Liver (tissue), 9 donors: ENCODE measurements around the gene PCSK6. TPM values are rescaled to one million over a fixed set of nuclear protein-coding genes. Genes with fewer than 3 reads are reported as not detected.

Experiments used
- DNase-seq: peaks from one replicate; pipeline ENCODE4 v3.0.0-alpha.2; 2017; ENCODE audit warnings: low spot score
- H3K27ac ChIP-seq, 2 donors: one replicate each; pipeline ENCODE4 v1.7.0; 2013; ENCODE audit warnings: inconsistent platforms in 2 of 2, low read length in 2 of 2, control low read depth in 1 of 2, low read depth in 1 of 2, mild to moderate bottlenecking in 1 of 2
- H3K27me3 ChIP-seq, 4 donors: one replicate each; pipeline versions ENCODE4 v1.6.1 to v1.7.0; 2013; ENCODE audit warnings: low read length in 3 of 4, inconsistent platforms in 1 of 4, mild to moderate bottlenecking in 1 of 4, moderate library complexity in 1 of 4; ENCODE audit not compliant: control insufficient read depth in 4 of 4, insufficient read depth in 4 of 4
- H3K36me3 ChIP-seq, 4 donors: one replicate each; pipeline versions ENCODE4 v1.6.1 to v1.7.0; 2013; ENCODE audit warnings: low read length in 3 of 4, mild to moderate bottlenecking in 3 of 4, low read depth in 1 of 4, moderate library complexity in 1 of 4; ENCODE audit not compliant: control insufficient read depth in 4 of 4, insufficient read depth in 3 of 4
- H3K4me1 ChIP-seq, 4 donors: one replicate each; pipeline versions ENCODE4 v1.6.1 to v1.7.0; 2013; ENCODE audit warnings: low read length in 3 of 4, mild to moderate bottlenecking in 3 of 4, moderate library complexity in 1 of 4; ENCODE audit not compliant: control insufficient read depth in 4 of 4, insufficient read depth in 4 of 4
- H3K4me3 ChIP-seq, 3 donors: one replicate each; pipeline versions ENCODE4 v1.6.1 to v1.7.0; 2013; ENCODE audit warnings: low read length in 3 of 3, control low read depth in 1 of 3, low read depth in 1 of 3, mild to moderate bottlenecking in 1 of 3
- H3K9ac ChIP-seq, 2 donors: one replicate each; pipeline ENCODE4 v1.7.0; 2013; ENCODE audit warnings: low read length in 2 of 2, mild to moderate bottlenecking in 2 of 2, moderate library complexity in 2 of 2, control low read depth in 1 of 2, low read depth in 1 of 2
- H3K9me3 ChIP-seq, 4 donors: one replicate each; pipeline versions ENCODE4 v1.6.1 to v1.7.0; 2013; ENCODE audit warnings: low read length in 3 of 4; ENCODE audit not compliant: control insufficient read depth in 4 of 4
- EGR1 ChIP-seq, 2 donors: IDR thresholded peaks; 2 replicates each; pipeline ENCODE4 v1.6.1; 2016 to 2018; ENCODE audit warnings: antibody characterized with exemption in 2 of 2, low read depth in 2 of 2
- FOXA1 ChIP-seq: IDR thresholded peaks from 2 replicates; pipeline ENCODE4 v1.6.1; 2016; ENCODE audit warnings: antibody characterized with exemption
- FOXA2 ChIP-seq: IDR thresholded peaks from 2 replicates; pipeline ENCODE4 v1.6.1; 2016; ENCODE audit warnings: antibody characterized with exemption
- GABPA ChIP-seq, 2 donors: IDR thresholded peaks in 1 of 2; conservative IDR thresholded peaks in 1 of 2; 2 replicates each; pipeline ENCODE4 v1.6.1; 2016; ENCODE audit warnings: antibody characterized with exemption in 2 of 2, mild to moderate bottlenecking in 1 of 2, moderate library complexity in 1 of 2
- HNF4A ChIP-seq, 2 donors: conservative IDR thresholded peaks; 2 replicates each; pipeline ENCODE4 v1.6.1; 2016; ENCODE audit warnings: antibody characterized with exemption in 2 of 2, mild to moderate bottlenecking in 2 of 2
- HNF4G ChIP-seq: IDR thresholded peaks from 2 replicates; pipeline ENCODE4 v1.6.1; 2016; ENCODE audit warnings: antibody characterized with exemption
- JUND ChIP-seq, 2 donors: IDR thresholded peaks; 2 replicates each; pipeline ENCODE4 v1.6.1; 2016; ENCODE audit warnings: antibody characterized with exemption in 2 of 2
- MAX ChIP-seq: IDR thresholded peaks from 2 replicates; pipeline ENCODE4 v1.6.1; 2016; ENCODE audit warnings: antibody characterized with exemption
- NR2F2 ChIP-seq: IDR thresholded peaks from 2 replicates; pipeline ENCODE4 v1.6.1; 2016; ENCODE audit warnings: antibody characterized with exemption
- RAD21 ChIP-seq, 2 donors: IDR thresholded peaks; 2 replicates each; pipeline ENCODE4 v1.6.1; 2016; ENCODE audit warnings: antibody characterized with exemption in 2 of 2, mild to moderate bottlenecking in 2 of 2
- REST ChIP-seq: IDR thresholded peaks from 2 replicates; pipeline ENCODE4 v1.6.1; 2016; ENCODE audit warnings: antibody characterized with exemption, mild to moderate bottlenecking
- RXRA ChIP-seq, 2 donors: IDR thresholded peaks; 2 replicates each; pipeline ENCODE4 v1.6.1; 2017 to 2018; ENCODE audit warnings: antibody characterized with exemption in 2 of 2, mild to moderate bottlenecking in 1 of 2
- TAF1 ChIP-seq: conservative IDR thresholded peaks from 2 replicates; pipeline ENCODE4 v1.6.1; 2016; ENCODE audit warnings: antibody characterized with exemption, mild to moderate bottlenecking
- WGBS: extraction: QIAGEN DNeasy Blood & Tissue Kit; methylation state at CpG from one replicate; pipeline ENCODE4 v1.1.7; 2013; 5-methylcytosine and 5-hydroxymethylcytosine counted together
- polyA plus RNA-seq, 2 donors: library from polyadenylated mRNA; stranded (reverse) in 1 of 2; unstranded in 1 of 2; fragments of 200-250 nt in 1 of 2; fragments of >200 nt in 1 of 2; fragmentation: Nextera tagmentation in 1 of 2; extraction: Ambion mirVana in 1 of 2; gene quantifications; one replicate each; pipeline versions ENCODE4 v1.2.1 to v1.2.3, GENCODE V29; 2013 to 2015
- total RNA-seq, 2 donors: library from RNA; depleted of rRNA; stranded (reverse); fragments of >200 nt; gene quantifications; one replicate each; pipeline ENCODE4 v1.2.3, GENCODE V29; 2014
- TF ChIP-seq, protein P1 (sequence below): IDR thresholded peaks from 2 replicates; pipeline ENCODE4 v1.6.1; 2016; ENCODE audit warnings: antibody characterized with exemption
- TF ChIP-seq, protein P2 (sequence below): fragments of 150-350 bp; IDR thresholded peaks from 2 replicates; pipeline ENCODE4 v1.5.1; 2017; ENCODE audit warnings: improper control_type of control experiment, low read depth, low read length; ENCODE audit not compliant: missing input control
- TF ChIP-seq, protein P3 (sequence below): IDR thresholded peaks from 2 replicates; pipeline ENCODE4 v1.6.1; 2016; ENCODE audit warnings: antibody characterized with exemption
- donor health status: healthy.
- donor health status: healthy.
- donor health status: healthy.
- donor health status: healthy.
- donor health status: healthy.

Gene PCSK6
- total and polyA plus RNA-seq, 4 donors = 94.8 to 398 (median 168) TPM

DNA sequence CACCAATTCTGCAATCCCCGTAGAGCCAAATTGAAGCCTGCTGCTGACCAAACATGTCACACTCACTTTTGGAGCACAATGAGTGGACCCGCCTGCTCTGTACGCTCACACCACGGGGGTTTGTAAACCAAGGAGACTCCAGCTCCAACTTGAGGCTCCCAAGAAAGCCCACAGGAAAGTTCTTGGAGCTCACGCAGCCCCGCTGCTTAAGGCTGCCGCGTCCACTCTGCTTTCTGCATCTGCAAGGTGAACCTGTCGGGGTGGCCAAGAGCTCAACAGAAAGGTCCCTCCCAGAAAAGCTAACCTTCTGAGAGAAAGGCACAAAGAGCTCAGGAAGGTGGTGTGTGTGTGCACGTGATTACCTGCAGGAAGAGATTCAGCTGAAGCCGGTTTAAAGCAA is 94.9 kb downstream of the PCSK6 start:
- H3K27ac ChIP-seq = no peak overlapping the region
- H3K36me3 ChIP-seq = peaks cover 21 to 94% (median 68%) of the 10 kb centered on the region in 4 donors
- WGBS = 91% methylated on average over 11 of the region's 11 CpGs
- no peak for DNase-seq
- no peak overlapping the region for H3K4me3 ChIP-seq
- no peak overlapping the region for H3K9ac ChIP-seq
- no peaks in the 10 kb centered on the region for H3K4me1 ChIP-seq
- no peaks in the 10 kb centered on the region for H3K9me3 ChIP-seq
- H3K27me3 ChIP-seq = no peaks in the 10 kb centered on the region
- TF ChIP-seq FOXA1 (no peak), RXRA (IDR thresholded peaks at IDR 0.05) (no peak), REST (no peak), FOXA2 (no peak), HNF4A (conservative IDR thresholded peaks at IDR 0.05) (no peak), EGR1 (IDR thresholded peaks at IDR 0.05; ENCODE audit: low read depth in 2 of 2) (no peak), RAD21 (IDR thresholded peaks at IDR 0.05) (no peak), GABPA (IDR thresholded peaks at IDR 0.05 in 1 of 2, conservative IDR thresholded peaks at IDR 0.05 in 1 of 2) (no peak)
- TF ChIP-seq, protein P1, sequence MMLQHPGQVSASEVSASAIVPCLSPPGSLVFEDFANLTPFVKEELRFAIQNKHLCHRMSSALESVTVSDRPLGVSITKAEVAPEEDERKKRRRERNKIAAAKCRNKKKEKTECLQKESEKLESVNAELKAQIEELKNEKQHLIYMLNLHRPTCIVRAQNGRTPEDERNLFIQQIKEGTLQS = no peak
- TF ChIP-seq, protein P2, sequence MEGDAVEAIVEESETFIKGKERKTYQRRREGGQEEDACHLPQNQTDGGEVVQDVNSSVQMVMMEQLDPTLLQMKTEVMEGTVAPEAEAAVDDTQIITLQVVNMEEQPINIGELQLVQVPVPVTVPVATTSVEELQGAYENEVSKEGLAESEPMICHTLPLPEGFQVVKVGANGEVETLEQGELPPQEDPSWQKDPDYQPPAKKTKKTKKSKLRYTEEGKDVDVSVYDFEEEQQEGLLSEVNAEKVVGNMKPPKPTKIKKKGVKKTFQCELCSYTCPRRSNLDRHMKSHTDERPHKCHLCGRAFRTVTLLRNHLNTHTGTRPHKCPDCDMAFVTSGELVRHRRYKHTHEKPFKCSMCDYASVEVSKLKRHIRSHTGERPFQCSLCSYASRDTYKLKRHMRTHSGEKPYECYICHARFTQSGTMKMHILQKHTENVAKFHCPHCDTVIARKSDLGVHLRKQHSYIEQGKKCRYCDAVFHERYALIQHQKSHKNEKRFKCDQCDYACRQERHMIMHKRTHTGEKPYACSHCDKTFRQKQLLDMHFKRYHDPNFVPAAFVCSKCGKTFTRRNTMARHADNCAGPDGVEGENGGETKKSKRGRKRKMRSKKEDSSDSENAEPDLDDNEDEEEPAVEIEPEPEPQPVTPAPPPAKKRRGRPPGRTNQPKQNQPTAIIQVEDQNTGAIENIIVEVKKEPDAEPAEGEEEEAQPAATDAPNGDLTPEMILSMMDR = no peak

- Histone ChIP-seq H3K4me1 (no peaks in the 10 kb centered on the region), H3K9ac (no peak overlapping the region), H3K27ac (no peak overlapping the region), H3K27me3 (no peaks in the 10 kb centered on the region), H3K4me3 (no peak overlapping the region), H3K36me3 (peaks cover 21 to 94% (median 71%) of the 10 kb centered on the region in 4 donors), H3K9me3 (no peaks in the 10 kb centered on the region)
- no peak for DNase-seq
- TF ChIP-seq REST (no peak), RAD21 (IDR thresholded peaks at IDR 0.05) (no peak), NR2F2 (no peak), MAX (no peak), TAF1 (no peak), FOXA2 (no peak), RXRA (IDR thresholded peaks at IDR 0.05) (no peak), HNF4G (no peak), GABPA (IDR thresholded peaks at IDR 0.05 in 1 of 2, conservative IDR thresholded peaks at IDR 0.05 in 1 of 2) (no peak), HNF4A (conservative IDR thresholded peaks at IDR 0.05) (no peak), EGR1 (IDR thresholded peaks at IDR 0.05; ENCODE audit: low read depth in 2 of 2) (no peak), JUND (IDR thresholded peaks at IDR 0.05) (no peak), FOXA1 (no peak)
- TF ChIP-seq, protein P2 = no peak
- TF ChIP-seq, protein P3, sequence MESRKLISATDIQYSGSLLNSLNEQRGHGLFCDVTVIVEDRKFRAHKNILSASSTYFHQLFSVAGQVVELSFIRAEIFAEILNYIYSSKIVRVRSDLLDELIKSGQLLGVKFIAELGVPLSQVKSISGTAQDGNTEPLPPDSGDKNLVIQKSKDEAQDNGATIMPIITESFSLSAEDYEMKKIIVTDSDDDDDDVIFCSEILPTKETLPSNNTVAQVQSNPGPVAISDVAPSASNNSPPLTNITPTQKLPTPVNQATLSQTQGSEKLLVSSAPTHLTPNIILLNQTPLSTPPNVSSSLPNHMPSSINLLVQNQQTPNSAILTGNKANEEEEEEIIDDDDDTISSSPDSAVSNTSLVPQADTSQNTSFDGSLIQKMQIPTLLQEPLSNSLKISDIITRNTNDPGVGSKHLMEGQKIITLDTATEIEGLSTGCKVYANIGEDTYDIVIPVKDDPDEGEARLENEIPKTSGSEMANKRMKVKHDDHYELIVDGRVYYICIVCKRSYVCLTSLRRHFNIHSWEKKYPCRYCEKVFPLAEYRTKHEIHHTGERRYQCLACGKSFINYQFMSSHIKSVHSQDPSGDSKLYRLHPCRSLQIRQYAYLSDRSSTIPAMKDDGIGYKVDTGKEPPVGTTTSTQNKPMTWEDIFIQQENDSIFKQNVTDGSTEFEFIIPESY = no peak
- WGBS = 91% methylated on average over 12 of the region's 12 CpGs
Measured at GRCh38 chr15:101394056-101394630, 95.4 kb downstream of the PCSK6 start.
